ENCODE measurements around the gene TUBB8.
"Not testable (repeated sequence)": the region's sequence is repeated elsewhere in the genome, so short reads cannot be mapped to it uniquely, and the experiment has no call there.

Gene TUBB8

DNA sequence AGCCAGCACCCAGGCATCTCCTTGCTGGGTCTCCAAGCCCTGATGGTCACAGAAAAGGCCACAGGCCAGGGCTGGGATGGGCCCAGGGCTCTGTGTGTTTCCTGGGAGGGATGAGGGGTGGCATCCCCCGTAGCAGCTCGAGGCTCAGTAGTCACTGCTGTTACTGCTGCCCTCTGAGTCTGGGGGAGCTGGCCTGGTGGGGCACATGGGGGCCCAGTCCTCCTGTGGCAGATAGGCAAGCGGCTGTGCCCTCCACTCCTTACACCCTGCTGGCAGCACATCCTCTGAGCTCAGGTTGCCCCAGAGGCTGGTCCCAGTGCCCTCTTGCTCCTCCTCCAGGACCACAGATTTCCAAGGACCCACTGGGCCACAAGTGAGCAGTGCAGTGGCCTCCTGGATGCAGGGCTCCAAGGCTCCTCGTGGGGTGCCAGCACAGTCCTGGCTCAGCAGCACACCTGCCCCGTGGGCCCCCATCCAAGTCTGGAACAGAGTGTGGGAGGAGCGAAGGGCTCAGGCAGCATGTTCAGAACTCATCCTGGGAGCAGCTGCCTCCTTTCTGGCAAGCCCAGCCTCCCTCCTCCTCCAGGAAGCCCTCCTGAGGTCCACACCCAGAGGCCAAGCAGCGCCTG lies 31.5 kb upstream of the TUBB8 start:
- peaks cover 51 to 80% of the 10 kb centered on the region in 2 donors for H3K27me3 Mint-ChIP-seq
- H3K4me3 Mint-ChIP-seq: no peak overlapping the region
- H3K9me3 Mint-ChIP-seq: no peaks in the 10 kb centered on the region
- no peak overlapping the region for H3K27ac Mint-ChIP-seq
- peaks cover 3 to 4% of the 10 kb centered on the region in 2 donors for H3K4me1 Mint-ChIP-seq
- DNase-seq (no peak), ATAC-seq (replicated peaks) (no peak)
- H3K36me3 Mint-ChIP-seq: no peaks in the 10 kb centered on the region

DNA sequence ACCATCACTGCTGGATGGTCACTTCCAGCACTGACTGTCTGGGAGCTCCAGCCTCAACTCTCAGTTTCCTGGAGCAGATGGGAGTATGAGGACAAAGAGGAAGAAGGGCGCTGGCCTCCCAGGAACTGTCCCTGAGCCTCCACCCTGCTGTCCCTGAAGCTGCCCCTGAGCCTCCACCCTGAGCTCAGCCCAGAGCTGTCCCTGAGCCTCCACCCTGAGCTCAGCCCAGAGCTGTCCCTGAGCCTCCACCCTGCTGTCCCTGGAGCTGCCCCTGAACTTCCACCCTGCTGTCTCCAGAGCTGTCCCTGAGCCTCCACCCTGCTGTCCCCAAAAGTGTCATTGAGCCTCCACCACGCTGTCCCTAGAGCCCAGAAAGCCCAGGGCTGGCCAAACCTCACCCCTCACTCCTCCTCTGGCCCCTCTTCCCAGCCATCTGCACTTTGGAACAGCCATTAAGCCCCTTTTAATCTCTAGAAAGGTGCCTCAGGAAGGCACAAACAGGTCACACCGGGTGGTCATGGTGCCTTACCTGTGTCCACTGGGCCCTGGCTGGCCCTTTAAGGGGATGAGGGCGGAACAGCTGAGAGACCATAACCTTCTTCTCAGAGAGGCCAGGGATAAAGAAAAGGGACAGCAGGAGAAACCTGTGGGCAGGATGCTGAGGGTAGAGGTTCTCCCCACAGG lies 30.6 kb upstream of the TUBB8 start:
- H3K27me3 Mint-ChIP-seq: peaks cover 46 to 82% of the 10 kb centered on the region in 2 donors

DNA sequence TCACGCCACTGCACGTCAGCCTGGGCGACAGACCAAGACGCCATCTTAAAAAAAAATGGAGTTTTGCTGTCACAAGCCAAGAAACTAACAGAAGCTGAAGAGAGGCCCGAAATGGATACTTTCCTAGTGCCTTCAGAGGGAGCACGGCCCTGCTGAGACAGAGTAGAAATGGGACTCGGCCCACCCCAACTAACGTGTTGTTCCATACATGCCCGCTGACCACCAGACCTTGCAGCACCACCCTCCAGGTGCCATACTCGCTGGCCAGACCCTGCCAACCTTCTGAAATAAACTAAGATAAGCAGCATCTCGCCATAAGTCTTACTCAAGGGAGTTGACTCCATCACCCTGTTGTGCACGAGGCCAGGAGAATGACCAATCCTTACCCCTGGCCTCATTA lies 29.5 kb upstream of the TUBB8 start:
- ATAC-seq (replicated peaks): no peak
- Mint-ChIP-seq H3K36me3 (no peaks in the 10 kb centered on the region), H3K27ac (no peak overlapping the region)

More for the DNA sequence above, 30.6 kb upstream of the TUBB8 start:
- H3K4me1 Mint-ChIP-seq: peaks cover 2 to 4% of the 10 kb centered on the region in 2 donors
- no peak for DNase-seq
- no peaks in the 10 kb centered on the region for H3K9me3 Mint-ChIP-seq
- no peak for ATAC-seq (replicated peaks)
- no peaks in the 10 kb centered on the region for H3K36me3 Mint-ChIP-seq
- peak overlapping the region; percentile 62 for H3K27ac Mint-ChIP-seq
- H3K4me3 Mint-ChIP-seq: no peak overlapping the region

DNA sequence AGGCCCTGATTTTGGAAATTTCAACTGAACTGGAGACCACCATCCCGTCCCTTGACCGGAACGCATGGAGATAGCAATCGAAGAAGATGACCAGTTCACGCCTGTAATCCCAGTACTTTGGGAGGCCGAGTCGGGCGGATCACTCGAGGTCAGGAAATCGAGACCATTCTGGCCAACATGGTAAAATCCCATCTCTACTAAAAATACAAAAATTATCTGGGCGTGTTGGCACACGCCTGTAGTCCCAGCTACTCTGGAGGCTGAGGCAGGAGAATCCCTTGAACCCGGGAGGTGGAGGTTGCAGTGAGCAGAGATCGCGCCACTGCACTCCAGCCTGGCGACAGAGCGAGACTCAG lies 25.1 kb upstream of the TUBB8 start:
- H3K4me3 Mint-ChIP-seq: peak overlapping the region; percentile 76 to 79
- H3K9me3 Mint-ChIP-seq; H3K36me3 Mint-ChIP-seq; H3K27ac Mint-ChIP-seq; DNase-seq; ATAC-seq (replicated peaks): not testable (repeated sequence)
- H3K4me1 Mint-ChIP-seq: peaks cover 4 to 13% of the 10 kb centered on the region in 2 donors
- H3K27me3 Mint-ChIP-seq: peaks cover 11 to 47% of the 10 kb centered on the region in 2 donors

More for the DNA sequence above, 29.5 kb upstream of the TUBB8 start:
- Mint-ChIP-seq H3K27me3 (peaks cover 44 to 81% of the 10 kb centered on the region in 2 donors), H3K4me1 (peaks cover 3 to 12% of the 10 kb centered on the region in 2 donors), H3K4me3 (no peak overlapping the region), H3K9me3 (no peaks in the 10 kb centered on the region)
- DNase-seq: no peak

DNA sequence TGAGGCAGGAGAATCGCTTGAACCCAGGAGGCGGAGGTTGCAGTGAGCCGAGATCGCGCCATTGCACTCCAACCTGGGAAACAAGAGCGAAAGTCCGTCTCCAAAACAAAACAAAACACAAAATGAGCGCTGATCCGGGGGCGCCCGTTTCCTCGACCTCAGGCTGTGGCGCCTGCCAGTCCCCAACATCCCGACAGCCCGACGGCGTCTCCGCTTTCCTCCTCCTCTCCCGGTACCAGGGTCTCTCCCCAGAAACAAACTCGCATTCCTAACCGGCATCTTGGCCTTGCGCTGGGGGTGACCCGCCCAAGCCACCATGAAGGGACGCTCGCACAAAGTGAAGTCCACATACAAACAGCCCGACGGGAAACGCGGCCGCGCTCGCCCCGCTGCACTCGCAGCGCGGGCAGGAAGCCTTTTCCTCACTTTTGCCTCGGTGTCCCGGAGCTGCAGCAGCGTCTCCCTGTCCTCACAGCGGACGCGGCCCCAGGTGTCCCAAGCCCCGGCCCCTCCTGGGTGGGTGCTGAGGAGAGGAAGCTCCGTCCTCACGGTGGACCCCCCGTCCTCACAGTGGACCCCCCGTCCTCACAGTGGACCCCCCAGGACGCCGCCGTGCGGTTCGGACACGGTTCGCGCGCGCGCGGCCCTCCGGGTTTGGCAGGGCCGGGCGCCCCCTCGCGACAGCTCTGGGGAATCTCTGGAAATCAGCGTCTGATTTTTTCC lies 24.6 kb upstream of the TUBB8 start:
- ATAC-seq (replicated peaks) (peak; percentile 25 to 56), DNase-seq (peak; percentile 18)
- H3K27me3 Mint-ChIP-seq: peaks cover 10 to 47% of the 10 kb centered on the region in 2 donors
- H3K4me3 Mint-ChIP-seq: peak overlapping the region; percentile 76 to 79
- not testable (repeated sequence) for H3K36me3 Mint-ChIP-seq, H3K9me3 Mint-ChIP-seq
- H3K4me1 Mint-ChIP-seq: peaks cover 4 to 13% of the 10 kb centered on the region in 2 donors
- H3K27ac Mint-ChIP-seq: peak overlapping the region; percentile 56

DNA sequence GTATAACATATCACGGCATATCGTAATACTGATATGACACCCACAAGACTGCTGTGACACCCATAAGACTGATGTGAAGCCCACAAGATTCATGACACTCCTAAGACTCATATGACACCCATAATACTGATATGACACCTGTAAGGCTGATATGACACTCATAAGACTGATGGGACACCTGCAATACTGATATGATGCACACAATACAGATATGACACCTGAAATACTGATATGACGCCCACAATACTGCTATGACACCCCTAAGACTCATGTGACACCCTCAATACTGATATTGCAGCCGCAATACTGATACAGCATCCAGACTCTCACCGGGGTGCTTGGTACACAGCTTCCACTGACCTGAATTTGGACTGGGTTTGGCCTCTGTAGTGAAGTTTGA lies 19.1 kb upstream of the TUBB8 start:
- not testable (repeated sequence) for H3K4me3 Mint-ChIP-seq, H3K27ac Mint-ChIP-seq, H3K36me3 Mint-ChIP-seq, DNase-seq, H3K4me1 Mint-ChIP-seq, H3K9me3 Mint-ChIP-seq
- peak in 1 of 2 donors; percentile 36 for ATAC-seq (replicated peaks)
- H3K27me3 Mint-ChIP-seq: peaks cover 20 to 26% of the 10 kb centered on the region in 2 donors

DNA sequence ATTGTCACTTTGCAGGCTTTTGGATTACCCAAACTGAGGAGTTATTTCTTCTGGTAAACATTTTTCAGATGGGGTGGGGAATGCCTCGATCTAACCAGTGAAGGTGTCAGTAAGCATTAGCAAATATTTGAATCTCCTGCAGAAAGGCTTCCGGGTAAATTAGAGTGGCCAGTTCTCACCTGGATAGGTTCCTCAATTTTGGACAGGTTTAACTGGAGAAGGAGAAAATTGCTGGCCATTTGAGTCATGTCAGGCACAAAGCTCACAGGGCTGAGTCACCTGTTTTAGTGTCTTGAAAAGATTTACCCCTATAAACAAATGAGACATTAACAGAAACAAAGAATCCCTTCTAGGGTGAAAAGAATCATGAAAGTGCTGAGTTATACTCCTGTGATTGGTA lies 830 bp upstream of the TUBB8 start:
- not testable (repeated sequence) for H3K36me3 Mint-ChIP-seq; H3K4me3 Mint-ChIP-seq; ATAC-seq (replicated peaks); DNase-seq; H3K27me3 Mint-ChIP-seq; H3K27ac Mint-ChIP-seq; H3K4me1 Mint-ChIP-seq; H3K9me3 Mint-ChIP-seq

DNA sequence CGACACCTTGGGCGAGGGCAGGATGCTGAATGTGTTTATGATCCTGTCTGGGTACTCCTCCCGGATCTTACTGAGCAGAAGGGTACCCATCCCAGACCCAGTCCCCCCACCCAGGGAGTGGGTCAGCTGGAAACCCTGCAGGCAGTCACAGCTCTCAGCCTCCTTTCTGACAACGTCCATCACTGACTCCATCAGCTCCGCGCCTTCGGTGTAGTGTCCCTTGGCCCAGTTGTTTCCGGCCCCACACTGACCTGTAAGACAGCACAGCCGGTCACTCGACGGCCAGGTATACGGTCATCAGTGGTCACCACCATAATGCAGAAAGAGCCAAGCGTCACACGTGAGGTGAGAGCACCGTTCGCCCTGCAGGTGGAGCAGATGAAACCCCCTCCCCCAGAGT lies 1.2 kb downstream of the TUBB8 start:
- not testable (repeated sequence) for H3K4me3 Mint-ChIP-seq; H3K9me3 Mint-ChIP-seq; H3K27me3 Mint-ChIP-seq; H3K36me3 Mint-ChIP-seq; ATAC-seq (replicated peaks); DNase-seq; H3K27ac Mint-ChIP-seq; H3K4me1 Mint-ChIP-seq

DNA sequence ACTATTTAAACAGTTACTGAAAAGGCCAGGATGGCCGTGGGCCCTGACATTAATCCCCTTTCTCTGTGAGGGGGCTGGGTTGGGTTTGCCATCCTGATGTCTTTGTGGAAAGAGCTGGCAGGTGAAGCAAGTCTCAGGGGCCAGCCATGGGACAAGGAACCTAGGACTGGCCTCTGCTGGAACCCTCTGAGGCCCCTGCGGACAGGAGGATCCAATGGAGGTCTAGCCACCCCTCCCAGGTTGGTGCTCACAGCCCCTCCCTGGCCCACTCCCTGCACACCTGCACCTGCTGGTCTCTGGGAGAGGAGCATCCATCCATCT lies 35.8 kb downstream of the TUBB8 start:
- not testable (repeated sequence) for H3K9me3 Mint-ChIP-seq; H3K36me3 Mint-ChIP-seq; DNase-seq; H3K27ac Mint-ChIP-seq; H3K27me3 Mint-ChIP-seq; ATAC-seq (replicated peaks); H3K4me1 Mint-ChIP-seq; H3K4me3 Mint-ChIP-seq

DNA sequence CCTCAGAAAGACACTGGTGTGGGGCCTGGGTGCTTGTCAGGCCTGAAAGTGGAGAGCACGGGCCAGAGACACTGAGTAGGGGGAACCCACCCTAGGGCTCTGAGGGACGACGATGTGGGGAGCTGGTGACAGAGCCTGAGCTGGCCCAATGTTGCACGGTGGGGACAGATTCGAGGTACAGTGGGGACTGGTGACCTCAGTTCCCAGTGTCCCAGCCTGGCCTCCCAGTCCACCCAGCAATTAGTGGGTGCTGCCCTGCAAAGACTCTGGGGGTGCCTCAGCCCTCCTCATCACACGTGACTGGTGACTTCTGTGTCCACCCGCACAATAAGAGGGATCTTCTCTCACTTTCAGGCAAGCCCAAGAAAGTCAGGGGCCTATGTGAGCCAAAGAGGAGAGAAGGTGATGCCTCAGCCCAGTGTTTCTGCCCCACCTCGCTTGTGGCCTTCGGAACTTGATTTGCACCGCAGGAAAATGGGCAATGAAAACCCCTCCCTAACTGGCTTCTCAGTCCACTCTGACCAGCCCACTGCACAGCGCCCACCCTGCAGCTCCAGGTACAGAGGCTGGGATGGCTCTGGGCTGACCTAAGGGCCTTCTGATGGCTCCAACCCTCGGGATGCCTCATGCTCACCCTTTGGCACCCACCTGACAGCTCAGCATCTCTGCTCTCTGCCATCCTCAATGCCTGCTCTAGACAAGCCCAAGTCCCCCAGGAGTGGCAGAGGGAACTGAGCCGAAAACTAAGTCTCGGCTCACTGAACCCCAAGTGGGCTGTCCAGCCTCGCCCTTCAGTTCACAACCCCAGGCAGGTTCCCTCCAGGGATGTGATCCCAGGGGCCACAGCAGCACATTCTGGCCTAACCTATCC lies 36.4 kb downstream of the TUBB8 start:
- not testable (repeated sequence) for H3K27me3 Mint-ChIP-seq; H3K4me1 Mint-ChIP-seq; H3K4me3 Mint-ChIP-seq; ATAC-seq (replicated peaks); DNase-seq; H3K36me3 Mint-ChIP-seq; H3K27ac Mint-ChIP-seq; H3K9me3 Mint-ChIP-seq

DNA sequence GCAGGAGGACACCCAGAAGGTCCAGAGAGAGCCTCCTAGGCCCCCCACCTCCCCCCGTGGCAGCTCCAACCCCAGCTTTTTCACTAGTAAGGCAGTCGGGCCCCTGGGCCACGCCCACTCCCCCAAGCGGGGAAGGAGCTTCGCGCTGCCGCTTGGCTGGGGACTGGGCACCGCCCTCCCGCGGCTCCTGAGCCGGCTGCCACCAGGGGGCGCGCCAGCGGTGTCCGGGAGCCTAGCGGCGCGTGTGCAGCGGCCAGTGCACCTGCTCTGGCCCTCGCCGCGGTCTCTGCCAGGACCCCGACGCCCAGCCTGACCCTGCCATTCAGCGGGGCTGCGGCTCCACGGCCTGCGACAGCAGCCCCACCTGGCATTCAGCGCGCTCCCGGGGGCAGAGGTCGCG lies 37.8 kb downstream of the TUBB8 start:
- H3K4me1 Mint-ChIP-seq; H3K4me3 Mint-ChIP-seq; DNase-seq; ATAC-seq (replicated peaks); H3K9me3 Mint-ChIP-seq; H3K27ac Mint-ChIP-seq; H3K27me3 Mint-ChIP-seq; H3K36me3 Mint-ChIP-seq: not testable (repeated sequence)

DNA sequence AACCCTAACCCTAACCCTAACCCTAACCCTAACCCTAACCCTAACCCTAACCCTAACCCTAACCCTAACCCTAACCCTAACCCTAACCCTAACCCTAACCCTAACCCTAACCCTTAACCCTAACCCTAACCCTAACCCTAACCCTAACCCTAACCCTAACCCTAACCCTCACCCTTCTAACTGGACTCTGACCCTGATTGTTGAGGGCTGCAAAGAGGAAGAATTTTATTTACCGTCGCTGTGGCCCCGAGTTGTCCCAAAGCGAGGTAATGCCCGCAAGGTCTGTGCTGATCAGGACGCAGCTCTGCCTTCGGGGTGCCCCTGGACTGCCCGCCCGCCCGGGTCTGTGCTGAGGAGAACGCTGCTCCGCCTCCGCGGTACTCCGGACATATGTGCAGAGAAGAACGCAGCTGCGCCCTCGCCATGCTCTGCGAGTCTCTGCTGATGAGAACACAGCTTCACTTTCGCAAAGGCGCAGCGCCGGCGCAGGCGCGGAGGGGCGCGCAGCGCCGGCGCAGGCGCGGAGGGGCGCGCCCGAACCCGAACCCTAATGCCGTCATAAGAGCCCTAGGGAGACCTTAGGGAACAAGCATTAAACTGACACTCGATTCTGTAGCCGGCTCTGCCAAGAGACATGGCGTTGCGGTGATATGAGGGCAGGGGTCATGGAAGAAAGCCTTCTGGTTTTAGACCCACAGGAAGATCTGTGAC lies 38.7 kb downstream of the TUBB8 start:
- H3K4me1 Mint-ChIP-seq; H3K9me3 Mint-ChIP-seq; DNase-seq; H3K27me3 Mint-ChIP-seq; ATAC-seq (replicated peaks); H3K27ac Mint-ChIP-seq; H3K4me3 Mint-ChIP-seq; H3K36me3 Mint-ChIP-seq: not testable (repeated sequence)

Data from stimulated activated naive B cell treated with anti-CD40 and anti-IgM and Interleukin-4, amounts not matched to agents 10 μg/mL and 1 μg/mL and 100 μg/mL, for 72 hours (primary cell).